HG03108 (cell line): ENCODE results near the gene PAPPA2.
"Not testable (repeated sequence)": the region's sequence is repeated elsewhere in the genome, so short reads cannot be mapped to it uniquely, and the experiment has no call there.

Experiments used
- ATAC-seq: cut with Tn5 transposase; IDR thresholded peaks from one replicate; pipeline ENCODE4 v1.9.1; 2021; ENCODE audit warnings: moderate library complexity; ENCODE audit not compliant: unreplicated experiment

Gene PAPPA2

DNA sequence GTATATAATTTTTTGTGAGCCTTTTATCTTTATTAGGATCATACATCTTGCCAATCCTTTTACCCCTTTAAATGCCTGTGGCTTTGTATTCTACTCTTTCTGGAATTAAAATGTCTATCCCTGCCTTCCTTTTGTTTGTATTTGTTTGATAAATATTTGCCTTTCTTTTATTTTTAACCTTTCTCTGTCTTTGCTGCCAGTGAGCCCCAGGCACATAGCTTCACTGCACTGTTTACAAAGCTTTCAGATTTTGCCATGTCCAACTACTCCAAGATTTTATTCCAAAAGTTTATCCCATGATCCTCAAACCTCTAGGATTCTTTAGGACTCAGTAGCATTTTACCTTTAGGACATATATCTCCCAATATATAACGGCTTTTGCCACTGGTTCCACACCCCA is 281.2 kb downstream of the PAPPA2 start:
- no peak for ATAC-seq

DNA sequence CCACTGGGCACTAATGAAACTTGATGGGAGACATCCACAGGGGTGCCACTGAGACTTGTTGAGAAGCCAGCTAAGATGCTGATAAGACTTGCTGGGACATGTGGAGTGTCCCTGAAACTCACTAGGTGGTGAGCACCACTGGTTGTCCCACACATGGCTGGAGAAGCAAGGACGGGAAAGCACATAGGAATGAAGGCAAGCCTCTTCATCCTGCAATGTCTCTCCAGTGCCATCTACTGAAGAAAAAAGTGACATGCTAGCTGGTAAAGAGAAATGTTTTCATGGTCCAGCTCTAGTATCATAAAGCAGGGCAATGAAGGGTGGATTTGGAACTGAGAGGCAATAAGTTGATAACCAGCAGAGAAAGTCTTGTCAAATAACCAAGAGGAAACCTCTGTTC is 283.0 kb downstream of the PAPPA2 start:
- ATAC-seq, result no peak

DNA sequence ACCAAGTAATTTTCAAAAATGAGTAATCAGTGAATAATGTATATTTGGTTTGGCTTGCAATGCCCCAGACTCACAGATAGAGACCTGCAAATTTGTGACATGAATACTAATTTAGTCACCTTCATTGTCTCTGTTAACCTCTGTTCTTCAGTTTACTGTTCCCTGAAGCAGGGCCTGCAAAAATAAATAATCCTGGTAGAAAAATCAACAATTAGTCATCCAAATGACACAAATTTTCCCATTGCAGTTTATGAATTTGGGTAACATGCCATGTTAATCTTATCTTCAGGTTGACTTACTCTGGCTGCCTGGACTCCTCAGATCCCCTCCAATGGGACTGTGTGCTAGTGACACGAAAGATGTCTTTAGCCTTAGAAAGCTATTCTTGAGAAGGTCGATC is 289.5 kb downstream of the PAPPA2 start:
- no peak for ATAC-seq

DNA sequence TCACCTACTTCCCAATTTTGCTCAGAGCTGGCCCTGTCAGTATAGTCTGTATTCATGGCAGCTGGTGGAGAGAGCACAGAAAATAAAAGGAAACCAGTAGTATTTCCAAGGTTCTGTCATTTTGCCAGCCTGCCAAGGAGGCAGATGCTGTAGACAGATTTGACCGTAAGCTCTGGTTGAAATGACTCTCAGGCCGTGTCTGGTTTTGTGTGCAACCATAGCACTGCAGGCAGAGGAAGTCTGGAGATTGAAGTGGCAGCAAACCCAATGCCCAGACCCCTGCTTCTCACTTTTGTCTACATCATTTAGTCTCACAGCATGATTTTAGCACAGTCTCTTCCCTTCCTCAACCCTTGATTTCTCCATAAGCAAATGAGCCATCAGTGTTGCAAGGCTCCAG is 291.7 kb downstream of the PAPPA2 start:
- no peak for ATAC-seq

DNA sequence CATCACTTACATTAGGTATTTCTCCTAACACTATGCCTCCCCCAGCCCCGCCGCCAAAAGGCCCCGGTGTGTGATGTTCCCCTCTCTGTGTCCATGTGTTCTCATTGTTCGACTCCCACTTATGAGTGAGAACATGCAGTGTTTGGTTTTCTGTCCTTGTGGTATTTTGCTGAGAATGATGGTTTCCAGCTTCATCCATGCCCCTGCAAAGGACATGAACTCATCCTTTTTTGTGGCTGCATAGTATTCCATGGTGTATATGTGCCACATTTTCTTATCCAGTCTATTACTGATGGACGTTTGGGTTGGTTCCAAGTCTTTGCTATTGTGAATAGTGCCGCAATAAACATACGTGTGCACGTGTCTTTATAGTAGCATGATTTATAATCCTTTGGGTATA is 293.8 kb downstream of the PAPPA2 start:
- not testable (repeated sequence) for ATAC-seq

DNA sequence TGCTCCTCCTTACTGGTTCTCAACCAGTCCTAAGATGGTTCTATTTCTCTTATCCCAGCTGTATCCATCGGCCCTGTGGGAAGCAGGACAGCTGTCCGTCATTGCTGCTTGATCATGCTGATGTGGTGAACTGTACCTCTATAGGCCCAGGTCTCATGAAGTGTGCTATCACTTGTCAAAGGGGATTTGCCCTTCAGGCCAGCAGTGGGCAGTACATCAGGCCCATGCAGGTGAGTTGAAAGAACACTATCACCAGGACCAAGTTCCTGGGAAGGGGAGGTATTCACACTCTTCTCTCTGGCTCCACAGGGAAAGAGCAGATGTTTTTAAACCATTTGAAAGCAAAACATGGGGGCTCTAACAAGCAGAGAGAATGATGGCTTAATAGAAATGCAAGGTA is 302.6 kb downstream of the PAPPA2 start:
- no peak for ATAC-seq

DNA sequence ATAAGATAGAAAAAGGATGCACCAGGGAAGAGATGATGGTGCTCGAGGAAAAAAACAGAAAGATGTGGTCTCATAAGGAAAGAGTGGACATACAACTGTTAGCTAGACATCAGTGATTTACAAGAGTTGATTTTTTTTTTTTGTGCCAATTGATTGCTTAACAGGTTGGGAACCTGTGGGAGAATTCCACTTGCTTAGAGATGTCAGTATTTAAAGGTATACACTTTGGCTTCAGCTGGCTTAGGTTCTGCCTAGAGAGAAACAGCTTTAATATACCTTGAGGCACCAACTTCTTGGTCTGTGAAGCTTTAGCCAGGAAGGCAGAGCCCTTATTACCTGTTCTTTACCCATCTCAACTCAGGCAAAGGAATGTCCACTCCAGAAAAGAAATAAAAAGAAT is 303.8 kb downstream of the PAPPA2 start:
- ATAC-seq, result no peak

DNA sequence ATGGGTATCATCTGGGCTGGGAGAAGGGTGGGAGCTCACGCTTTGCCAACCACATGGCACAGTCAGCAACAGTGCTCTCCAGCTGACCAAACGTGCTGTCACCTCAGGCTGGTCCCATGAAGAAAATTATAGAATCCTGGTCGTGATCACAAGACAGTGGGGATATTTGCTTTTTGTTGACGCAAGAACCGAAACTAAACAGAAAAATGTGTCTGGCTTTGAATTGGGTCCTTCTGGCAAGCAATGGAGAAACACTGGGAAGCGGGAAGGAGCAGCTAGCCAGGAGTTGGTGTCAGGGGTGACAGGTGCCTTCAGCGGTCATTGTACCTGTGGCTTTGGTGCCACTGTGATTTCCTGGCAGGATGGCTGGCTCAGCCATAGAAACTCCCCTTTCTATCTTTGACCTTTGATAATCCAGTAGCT is 304.8 kb downstream of the PAPPA2 start:
- no peak for ATAC-seq

DNA sequence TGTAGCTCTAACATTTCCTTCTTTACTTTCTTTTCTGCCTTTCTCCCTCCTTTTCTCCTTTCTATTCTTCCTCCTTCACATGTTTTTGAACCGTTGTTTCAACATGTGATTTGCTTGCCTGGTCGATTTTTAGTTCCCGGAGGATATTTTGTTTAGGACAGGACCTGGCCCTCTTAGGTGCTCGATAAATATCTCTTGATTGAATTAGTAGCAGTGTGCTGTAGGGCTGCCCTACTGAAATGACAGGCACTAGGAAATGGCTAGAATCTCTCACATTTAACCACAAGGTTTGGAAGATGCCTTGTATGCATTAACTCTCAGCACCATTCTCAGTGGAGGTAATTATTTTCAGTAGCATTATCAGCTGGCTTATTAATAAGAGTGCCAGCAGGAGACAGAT is 305.6 kb downstream of the PAPPA2 start:
- no peak for ATAC-seq

DNA sequence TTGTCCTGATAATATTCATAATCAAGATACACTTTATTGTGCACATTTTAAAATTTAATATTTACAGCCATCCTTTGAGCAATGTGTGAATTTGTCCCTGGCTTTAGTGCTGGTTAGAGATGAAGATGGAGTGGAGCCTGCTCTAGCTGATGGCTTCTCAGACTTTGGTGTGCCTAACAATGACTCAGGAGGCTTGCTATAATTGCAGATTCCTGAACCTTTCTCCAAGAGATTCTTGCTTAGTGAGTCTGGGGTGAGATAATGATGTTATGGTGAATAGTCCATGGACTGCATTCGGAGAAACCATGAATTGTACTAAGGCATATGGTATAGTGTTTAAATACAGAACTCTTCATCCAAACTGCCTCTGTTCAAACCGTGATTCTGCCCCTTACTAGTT is 307.1 kb downstream of the PAPPA2 start:
- ATAC-seq, result no peak

DNA sequence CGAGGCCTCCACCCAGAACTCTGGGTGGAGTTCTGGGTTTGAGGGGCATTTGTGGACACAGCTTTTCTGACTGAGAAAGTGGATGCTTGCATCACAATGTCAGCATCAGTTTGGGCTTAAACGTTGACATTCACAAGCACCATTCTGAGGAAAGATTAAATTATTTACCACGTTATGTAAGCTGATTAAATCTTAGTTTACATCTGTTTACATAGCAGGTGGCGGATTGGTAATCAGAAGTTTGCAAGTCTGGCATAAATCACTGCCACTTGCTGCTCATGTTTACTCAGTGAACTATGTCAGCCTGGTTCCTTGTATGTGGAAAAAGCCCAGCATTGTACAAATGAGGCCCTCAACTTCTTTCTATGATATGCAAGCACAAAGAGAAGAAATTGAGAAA is 310.1 kb downstream of the PAPPA2 start:
- no peak for ATAC-seq

DNA sequence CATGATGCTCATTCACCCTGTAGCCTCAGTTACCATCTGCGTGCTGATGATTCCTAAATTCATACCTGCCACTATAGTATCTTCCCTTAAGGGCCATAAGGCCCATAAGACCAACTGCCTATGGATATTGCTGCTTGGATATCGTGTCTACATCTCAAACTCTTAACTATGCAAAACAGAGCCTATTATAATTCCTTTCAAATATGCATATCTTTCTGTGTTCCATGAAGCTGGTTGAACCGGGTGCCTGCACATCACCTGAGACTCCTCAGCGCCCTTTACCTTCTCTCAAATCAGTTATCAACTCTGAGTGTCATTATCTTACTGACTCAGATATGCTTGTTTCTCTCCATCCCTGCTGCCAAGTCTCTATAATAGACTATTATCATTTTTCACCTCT is 311.2 kb downstream of the PAPPA2 start:
- ATAC-seq, result no peak

DNA sequence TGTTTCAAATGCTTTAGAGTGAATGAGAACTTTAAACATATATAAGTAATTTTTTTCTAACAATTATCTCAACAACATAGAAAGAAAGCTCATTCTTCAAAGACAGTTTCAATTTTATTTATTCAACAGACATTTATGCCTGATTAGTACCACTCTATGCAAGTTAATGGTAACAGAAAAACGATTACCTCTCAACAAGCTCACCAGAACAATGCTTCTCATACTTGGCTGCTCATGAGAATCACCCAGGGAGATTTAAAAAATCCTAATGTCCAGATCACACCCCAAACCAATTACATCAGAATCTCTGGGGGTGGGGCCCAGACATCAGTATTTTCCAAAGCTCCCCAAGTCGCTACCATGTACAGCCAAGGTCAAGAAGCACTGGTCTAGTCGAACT is 312.4 kb downstream of the PAPPA2 start:
- no peak for ATAC-seq

DNA sequence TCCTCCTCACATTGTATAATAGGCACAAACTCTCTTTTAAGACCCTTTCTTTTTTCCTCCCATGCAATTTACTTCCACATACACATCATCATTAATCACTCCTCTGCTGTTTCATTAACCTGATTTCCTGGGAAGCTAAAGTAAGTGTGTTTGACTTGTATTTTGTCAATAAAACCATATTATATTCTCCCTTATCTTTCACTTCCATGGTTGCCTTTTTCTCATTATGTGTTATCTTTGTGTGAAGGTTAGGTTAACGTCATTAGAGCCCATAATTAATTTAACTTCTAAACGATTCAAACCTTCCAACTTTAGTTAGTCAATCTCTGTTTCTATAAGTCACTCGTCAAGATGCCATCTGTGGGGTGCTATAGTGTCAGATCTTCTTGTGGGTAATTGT is 313.0 kb downstream of the PAPPA2 start:
- no peak for ATAC-seq

DNA sequence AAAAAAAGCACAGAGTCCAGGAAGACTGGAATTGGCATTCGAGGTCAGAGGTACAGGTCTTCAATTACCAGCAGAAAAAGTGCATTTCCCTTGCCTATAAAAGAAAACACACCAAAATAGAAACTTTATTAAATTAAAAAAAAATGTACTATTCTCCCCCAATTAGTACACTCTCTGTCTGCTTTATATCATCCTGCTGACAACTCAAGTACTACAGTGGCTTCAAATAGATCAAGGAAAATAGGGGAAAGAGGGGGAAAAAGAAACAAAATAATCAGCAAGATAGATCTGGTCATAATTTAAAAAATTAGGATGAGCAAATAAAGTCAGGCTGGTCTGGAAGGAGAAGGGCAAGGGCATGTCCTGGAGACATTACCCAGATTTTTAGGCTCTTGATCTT is 315.1 kb downstream of the PAPPA2 start:
- ATAC-seq, result no peak

DNA sequence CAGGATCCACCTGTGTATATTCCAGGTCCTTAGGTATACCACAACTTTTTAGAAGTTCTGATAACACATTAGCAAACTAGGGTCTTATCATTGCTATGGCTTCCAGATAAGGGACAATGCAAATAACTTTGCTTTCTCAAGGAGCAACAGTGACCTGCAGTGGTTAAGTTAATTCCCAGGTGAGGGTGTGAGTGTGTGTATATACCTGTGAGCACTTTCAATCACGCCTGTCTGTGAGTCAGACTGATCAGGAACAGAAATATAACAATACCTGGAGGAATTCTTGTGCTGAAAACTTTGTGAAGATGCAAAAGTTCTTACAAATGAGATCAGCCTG is 317.0 kb downstream of the PAPPA2 start:
- no peak for ATAC-seq

DNA sequence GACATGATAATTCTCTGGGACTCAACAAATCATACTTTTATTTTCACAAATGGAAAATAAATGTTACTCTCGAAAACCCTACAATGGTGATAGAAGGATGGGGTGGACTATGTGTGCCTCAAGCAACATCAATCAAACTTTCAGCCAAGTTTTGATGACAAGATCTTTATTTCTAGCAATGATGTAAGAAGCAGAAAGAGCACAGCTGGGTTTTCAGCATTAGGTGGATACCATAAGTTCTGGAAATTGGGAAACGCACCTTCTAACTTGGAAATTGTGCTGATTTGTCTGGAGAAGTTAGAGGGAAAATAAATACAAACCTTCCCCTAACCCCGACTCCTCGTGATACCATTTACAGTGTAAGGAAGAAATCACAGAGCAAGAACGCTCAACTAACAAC is 320.3 kb downstream of the PAPPA2 start:
- ATAC-seq, result no peak

DNA sequence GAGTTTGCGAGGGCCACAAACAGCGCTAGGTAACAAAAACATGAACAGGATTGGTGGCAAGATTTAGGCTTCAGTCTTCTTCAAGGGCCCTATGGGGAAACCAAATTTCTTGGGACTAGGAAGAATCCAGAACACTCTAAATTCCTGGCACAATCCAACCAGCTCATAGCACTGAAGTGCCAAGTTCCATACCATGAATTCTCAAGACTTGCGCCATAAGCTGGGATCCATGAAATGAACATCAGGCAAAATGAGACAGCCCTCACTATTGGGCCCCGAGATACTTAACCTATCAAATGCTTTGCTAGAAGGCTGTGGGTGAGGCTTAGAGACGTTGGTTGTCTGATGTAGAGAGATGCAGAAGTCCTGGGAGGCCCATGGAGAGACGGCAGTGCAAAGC is 322.1 kb downstream of the PAPPA2 start:
- ATAC-seq, result no peak

DNA sequence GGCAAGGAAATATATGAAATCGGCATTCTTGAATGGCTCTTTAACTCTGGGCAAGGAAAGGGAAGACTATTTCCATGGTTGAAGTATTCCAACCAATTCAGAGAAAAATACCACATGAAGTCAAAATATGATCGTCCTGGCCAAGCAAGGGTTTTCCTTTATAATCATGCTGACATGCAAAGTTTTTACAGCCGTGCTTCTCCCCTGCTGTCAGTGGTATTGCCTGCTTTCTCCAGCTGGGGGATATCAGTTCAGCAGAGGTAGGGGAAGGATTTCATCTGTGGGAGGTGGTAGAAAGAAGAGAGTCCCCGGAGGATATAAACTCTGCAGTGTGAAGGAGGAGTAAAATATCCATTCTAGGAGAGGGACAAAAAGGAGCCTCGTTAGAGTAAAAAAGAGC is 322.8 kb downstream of the PAPPA2 start:
- no peak for ATAC-seq

DNA sequence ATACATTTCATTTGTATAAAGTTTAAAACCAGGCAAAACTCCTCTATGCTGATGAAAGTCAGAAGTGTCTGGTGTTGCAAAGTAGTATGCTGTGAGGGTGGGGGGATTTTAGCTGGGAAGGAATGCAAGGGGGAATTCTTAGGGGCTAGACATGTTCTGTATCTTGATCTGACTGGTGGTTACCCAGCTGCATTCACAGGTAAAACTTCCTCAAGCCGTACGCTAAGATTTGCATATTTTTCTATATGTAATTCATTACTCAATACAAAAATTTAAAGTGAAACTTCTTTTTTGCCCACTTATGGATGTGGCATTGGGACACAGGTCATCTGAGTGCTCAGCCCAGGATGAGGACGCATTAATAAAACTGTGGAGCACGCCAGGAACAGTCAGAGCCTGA is 323.3 kb downstream of the PAPPA2 start:
- no peak for ATAC-seq

DNA sequence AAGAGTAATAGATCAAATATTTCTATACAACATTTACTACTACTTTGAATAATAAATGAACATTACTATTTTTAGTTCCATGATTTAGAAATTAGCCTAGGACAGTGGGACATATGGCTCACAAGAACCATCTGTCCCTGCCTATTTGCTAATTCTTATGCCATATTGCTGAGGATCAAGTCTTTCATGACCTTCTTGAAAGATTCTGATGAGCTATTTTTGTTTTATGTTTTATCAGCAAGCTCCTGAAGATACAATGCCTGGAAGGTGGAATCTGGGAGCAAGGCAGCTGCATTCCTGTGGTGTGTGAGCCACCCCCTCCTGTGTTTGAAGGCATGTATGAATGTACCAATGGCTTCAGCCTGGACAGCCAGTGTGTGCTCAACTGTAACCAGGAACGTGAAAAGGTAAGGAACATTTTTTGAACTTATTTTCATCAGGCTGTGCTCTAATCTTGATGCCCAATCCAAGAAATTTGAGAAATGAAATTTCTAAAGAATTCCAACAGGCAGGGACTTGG is 326.7 kb downstream of the PAPPA2 start:
- ATAC-seq, result no peak

DNA sequence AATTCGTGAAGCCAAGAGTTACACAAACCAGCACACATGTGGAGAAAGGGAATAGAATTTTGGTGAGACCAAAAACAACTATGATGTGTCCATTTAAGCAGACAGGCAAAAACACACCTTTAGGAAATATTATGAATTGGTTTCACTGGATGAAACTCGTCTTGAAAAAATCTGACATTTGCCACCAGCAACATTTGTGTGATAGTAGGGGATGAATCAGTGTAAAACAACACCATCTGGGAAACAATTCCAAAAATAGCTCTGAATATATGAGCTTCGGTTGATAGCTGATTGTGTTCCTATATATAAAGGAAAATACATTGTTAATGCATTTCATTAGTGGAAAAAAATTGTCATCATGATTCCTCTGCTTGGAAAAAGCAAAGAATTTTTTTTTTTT is 327.8 kb downstream of the PAPPA2 start:
- no peak for ATAC-seq

DNA sequence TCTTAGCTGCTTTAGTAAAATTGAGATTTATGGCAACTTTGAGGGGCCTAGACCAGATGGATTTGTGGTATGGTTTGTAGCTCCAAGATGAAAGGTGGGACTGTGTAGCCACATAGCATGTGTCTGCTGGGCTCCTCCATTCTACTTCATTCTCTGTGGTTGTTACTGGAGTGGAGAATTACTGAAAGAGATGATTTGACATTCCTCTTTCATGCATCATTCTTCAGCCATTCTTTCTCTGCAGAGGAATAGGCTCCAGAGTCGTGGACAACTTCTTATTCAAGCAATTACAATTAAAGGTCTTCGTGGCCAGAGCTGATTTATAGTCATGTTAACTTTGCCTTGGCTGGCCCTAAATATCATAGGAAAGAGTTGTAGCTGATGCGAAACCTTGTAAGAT is 328.9 kb downstream of the PAPPA2 start:
- ATAC-seq, result no peak

DNA sequence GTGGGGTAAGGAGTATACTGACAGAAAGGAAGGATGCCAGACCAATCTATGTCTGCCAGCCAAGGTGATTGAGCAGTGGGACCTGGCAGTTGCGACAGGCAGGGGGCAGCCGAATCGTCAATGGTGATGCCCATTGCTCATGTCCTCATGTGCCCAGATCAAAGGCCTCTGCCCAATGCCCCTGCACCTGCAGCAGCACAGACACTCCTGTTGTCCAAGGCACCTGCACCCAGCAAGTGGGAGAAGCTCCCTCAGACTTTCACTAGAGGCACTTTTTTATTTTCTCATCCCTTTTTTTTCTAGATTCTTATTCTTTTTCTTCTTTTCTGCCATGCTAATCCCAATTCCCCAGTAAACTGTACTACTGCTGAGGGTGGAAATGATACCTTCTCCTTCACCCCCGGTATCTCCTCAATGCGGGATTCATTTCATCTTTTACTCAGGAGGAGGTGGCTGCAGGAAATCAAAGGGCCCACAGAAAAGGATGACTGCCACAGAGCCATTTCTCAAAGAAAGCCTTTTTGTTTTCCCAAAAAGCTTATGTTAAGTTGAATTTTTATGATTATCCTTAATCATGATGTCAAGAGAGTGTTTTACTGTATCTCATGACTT is 332.0 kb downstream of the PAPPA2 start:
- no peak for ATAC-seq
